WTC11 (cell line): ENCODE results near the gene BFSP1. TPM values are rescaled to one million over a fixed set of nuclear protein-coding genes. Genes with fewer than 3 reads are reported as not detected.

Source experiments
- ATAC-seq: fragments of 200-7000 bp; cut with Tn5 transposase; 2 replicates; pipeline ENCODE4 v1.10.0; 2021; ENCODE audit warnings: mild to moderate bottlenecking, moderate library complexity
- CTCF ChIA-PET: fragments of 300-600 bp; sonication (Branson Sonifier 250); formaldehyde crosslinking; loops from one replicate; lab custom pipeline; 2021; ENCODE audit warnings: antibody characterized with exemption; lab: Charles Lee
- POLR2A ChIA-PET: fragments of 350-600 bp; sonication (Branson Sonifier 250); formaldehyde crosslinking; loops from one replicate; lab custom pipeline; 2021; ENCODE audit warnings: antibody characterized with exemption; lab: Charles Lee
- DNase-seq: peaks from one replicate; pipeline ENCODE4 v3.0.0; 2021; ENCODE audit warnings: low spot score
- H3K27ac Mint-ChIP-seq: 2 replicates; pipeline ENCODE4 v1.8.0; 2021; ENCODE audit warnings: mixed read lengths
- H3K27me3 Mint-ChIP-seq: 2 replicates; pipeline ENCODE4 v1.8.0; 2021; ENCODE audit warnings: low read depth, mild to moderate bottlenecking, moderate library complexity, mixed read lengths
- H3K36me3 Mint-ChIP-seq: 2 replicates; pipeline ENCODE4 v1.8.0; 2021; ENCODE audit warnings: mixed read lengths
- H3K4me1 Mint-ChIP-seq: 2 replicates; pipeline ENCODE4 v1.8.0; 2022; ENCODE audit warnings: mixed read lengths
- H3K4me3 Mint-ChIP-seq: 2 replicates; pipeline ENCODE4 v1.8.0; 2021; ENCODE audit warnings: mild to moderate bottlenecking, moderate library complexity, mixed read lengths
- H3K9me3 Mint-ChIP-seq: 2 replicates; pipeline ENCODE4 v1.8.0; 2021; ENCODE audit warnings: mixed read lengths
- E2F4 ChIP-seq: sonication (generic); formaldehyde crosslinking; IDR thresholded peaks from 2 replicates; pipeline ENCODE4 v1.8.1; 2022; ENCODE audit warnings: low read depth, mild to moderate bottlenecking, moderate library complexity, missing genetic modification reagents, borderline replicate concordance
- MXD4 ChIP-seq: fragments of 250-450 bp; sonication (Bioruptor Pico); IDR thresholded peaks from 2 replicates; pipeline ENCODE4 v1.8.0; 2021; ENCODE audit warnings: mild to moderate bottlenecking, moderate library complexity, borderline replicate concordance
- TCF7 ChIP-seq: sonication (generic); formaldehyde crosslinking; IDR thresholded peaks from 2 replicates; pipeline ENCODE4 v1.8.0; 2022; ENCODE audit warnings: mild to moderate bottlenecking, low read depth, missing genetic modification reagents, moderate library complexity
- TEAD4 ChIP-seq: sonication (generic); formaldehyde crosslinking; IDR thresholded peaks from 2 replicates; pipeline ENCODE4 v1.8.0; 2022; ENCODE audit warnings: mild to moderate bottlenecking, missing genetic modification reagents
- ZNF425 ChIP-seq: fragments of 250-450 bp; sonication (Bioruptor Pico); conservative IDR thresholded peaks from 2 replicates; pipeline ENCODE4 v1.9.0; 2021; ENCODE audit warnings: mild to moderate bottlenecking
- total RNA-seq: library from RNA; stranded (reverse); gene quantifications from 3 replicates; pipeline ENCODE4 v1.2.3, GENCODE V29; 2021
- TF ChIP-seq, protein P1 (sequence below): fragments of 200-600 bp; IDR thresholded peaks from 2 replicates; pipeline ENCODE4 v1.8.0; 2022; ENCODE audit warnings: antibody characterized with exemption
- TF ChIP-seq, protein P2 (sequence below): sonication (generic); formaldehyde crosslinking; IDR thresholded peaks from 2 replicates; pipeline ENCODE4 v1.8.1; 2022; ENCODE audit warnings: low read depth, missing genetic modification reagents, borderline replicate concordance
- TF ChIP-seq, protein P3 (sequence below): sonication (generic); formaldehyde crosslinking; IDR thresholded peaks from 2 replicates; pipeline ENCODE4 v1.8.0; 2023; ENCODE audit warnings: mild to moderate bottlenecking, missing genetic modification reagents
- TF ChIP-seq, protein P4 (sequence below): fragments of 250-450 bp; sonication (Bioruptor Pico); IDR thresholded peaks from 2 replicates; pipeline ENCODE4 v1.8.0; 2021; ENCODE audit warnings: mild to moderate bottlenecking

The BFSP1 gene
- total RNA-seq, 1 experiment from 2014 or later = 3.0 TPM

DNA sequence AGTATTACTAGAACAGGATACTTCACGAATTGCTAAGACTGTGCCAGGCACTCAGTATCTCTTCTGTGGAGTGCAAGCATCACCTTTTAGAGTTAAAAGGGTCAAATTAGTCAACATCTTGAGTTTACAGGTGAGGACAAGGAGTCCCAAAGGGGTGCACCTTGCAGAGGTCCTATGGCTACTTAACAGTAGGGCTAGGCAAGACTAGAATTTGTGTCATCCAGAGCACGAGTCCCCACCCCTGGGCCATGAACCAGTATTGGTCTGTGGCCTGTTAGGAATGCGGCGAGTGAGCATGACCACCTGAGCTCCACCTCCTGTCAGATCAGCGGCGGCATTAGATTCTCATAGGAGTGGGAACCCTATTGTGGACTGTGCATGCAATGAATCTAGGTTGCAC lies 28.2 kb upstream of the BFSP1 start (continued):
- TF ChIP-seq MXD4 (no peak), TEAD4 (CRISPR knock-in tag) (no peak), E2F4 (CRISPR knock-in tag) (no peak), TCF7 (CRISPR knock-in tag) (no peak)
- TF ChIP-seq, protein P1, sequence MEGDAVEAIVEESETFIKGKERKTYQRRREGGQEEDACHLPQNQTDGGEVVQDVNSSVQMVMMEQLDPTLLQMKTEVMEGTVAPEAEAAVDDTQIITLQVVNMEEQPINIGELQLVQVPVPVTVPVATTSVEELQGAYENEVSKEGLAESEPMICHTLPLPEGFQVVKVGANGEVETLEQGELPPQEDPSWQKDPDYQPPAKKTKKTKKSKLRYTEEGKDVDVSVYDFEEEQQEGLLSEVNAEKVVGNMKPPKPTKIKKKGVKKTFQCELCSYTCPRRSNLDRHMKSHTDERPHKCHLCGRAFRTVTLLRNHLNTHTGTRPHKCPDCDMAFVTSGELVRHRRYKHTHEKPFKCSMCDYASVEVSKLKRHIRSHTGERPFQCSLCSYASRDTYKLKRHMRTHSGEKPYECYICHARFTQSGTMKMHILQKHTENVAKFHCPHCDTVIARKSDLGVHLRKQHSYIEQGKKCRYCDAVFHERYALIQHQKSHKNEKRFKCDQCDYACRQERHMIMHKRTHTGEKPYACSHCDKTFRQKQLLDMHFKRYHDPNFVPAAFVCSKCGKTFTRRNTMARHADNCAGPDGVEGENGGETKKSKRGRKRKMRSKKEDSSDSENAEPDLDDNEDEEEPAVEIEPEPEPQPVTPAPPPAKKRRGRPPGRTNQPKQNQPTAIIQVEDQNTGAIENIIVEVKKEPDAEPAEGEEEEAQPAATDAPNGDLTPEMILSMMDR = no peak

DNA sequence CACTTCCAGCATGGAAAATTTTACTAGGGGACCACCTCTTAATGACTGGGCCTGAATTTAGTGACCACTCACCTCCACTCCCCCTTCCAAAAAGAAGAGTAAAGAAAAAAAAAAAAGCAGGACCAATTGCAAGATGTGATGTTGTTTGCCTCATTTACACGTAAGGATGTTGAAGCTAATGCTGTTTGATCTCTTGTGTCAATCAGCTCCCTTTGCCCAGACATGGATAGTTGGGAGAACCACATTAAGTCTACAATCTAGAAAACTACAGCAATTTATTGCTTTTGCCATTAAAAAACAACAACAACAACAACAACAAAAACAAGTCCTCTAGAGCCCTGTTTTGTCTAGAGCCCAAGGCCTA lies 27.7 kb upstream of the BFSP1 start:
- Mint-ChIP-seq H3K4me1 (peaks cover 28% of the 10 kb centered on the region), H3K27me3 (no peaks in the 10 kb centered on the region), H3K9me3 (no peaks in the 10 kb centered on the region), H3K27ac (peak overlapping the region; percentile 89)
- no peak for ATAC-seq
- CTCF ChIA-PET = interaction anchor here (1.0 to 2.1 kb wide), 4 partner anchors 11 to 59 kb away, joined by 3 to 6 read pairs (median 4); partner anchors contain the start of gene DSTN
- TF ChIP-seq, protein P2, sequence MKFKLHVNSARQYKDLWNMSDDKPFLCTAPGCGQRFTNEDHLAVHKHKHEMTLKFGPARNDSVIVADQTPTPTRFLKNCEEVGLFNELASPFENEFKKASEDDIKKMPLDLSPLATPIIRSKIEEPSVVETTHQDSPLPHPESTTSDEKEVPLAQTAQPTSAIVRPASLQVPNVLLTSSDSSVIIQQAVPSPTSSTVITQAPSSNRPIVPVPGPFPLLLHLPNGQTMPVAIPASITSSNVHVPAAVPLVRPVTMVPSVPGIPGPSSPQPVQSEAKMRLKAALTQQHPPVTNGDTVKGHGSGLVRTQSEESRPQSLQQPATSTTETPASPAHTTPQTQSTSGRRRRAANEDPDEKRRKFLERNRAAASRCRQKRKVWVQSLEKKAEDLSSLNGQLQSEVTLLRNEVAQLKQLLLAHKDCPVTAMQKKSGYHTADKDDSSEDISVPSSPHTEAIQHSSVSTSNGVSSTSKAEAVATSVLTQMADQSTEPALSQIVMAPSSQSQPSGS (CRISPR knock-in tag) = no peak
- TF ChIP-seq, all 79 proteins: peak for 0
- Mint-ChIP-seq H3K4me3 (no peak overlapping the region), H3K36me3 (no peaks in the 10 kb centered on the region)
- DNase-seq = no peak
- POLR2A ChIA-PET = interaction anchor here (3.3 kb wide), 1 partner anchor 11 kb away, joined by 23 read pairs; the partner anchor contains the start of gene DSTN

- POLR2A ChIA-PET = interaction anchor here (3.3 kb wide), 1 partner anchor 12 kb away, joined by 23 read pairs; the partner anchor contains the start of gene DSTN
- CTCF ChIA-PET = interaction anchor here (0.9 to 2.2 kb wide), 5 partner anchors 11 to 96 kb away, joined by 3 to 9 read pairs (median 5); partner anchors contain the start of gene DSTN
- peaks cover 28% of the 10 kb centered on the region for H3K4me1 Mint-ChIP-seq
- TF ChIP-seq, protein P3, sequence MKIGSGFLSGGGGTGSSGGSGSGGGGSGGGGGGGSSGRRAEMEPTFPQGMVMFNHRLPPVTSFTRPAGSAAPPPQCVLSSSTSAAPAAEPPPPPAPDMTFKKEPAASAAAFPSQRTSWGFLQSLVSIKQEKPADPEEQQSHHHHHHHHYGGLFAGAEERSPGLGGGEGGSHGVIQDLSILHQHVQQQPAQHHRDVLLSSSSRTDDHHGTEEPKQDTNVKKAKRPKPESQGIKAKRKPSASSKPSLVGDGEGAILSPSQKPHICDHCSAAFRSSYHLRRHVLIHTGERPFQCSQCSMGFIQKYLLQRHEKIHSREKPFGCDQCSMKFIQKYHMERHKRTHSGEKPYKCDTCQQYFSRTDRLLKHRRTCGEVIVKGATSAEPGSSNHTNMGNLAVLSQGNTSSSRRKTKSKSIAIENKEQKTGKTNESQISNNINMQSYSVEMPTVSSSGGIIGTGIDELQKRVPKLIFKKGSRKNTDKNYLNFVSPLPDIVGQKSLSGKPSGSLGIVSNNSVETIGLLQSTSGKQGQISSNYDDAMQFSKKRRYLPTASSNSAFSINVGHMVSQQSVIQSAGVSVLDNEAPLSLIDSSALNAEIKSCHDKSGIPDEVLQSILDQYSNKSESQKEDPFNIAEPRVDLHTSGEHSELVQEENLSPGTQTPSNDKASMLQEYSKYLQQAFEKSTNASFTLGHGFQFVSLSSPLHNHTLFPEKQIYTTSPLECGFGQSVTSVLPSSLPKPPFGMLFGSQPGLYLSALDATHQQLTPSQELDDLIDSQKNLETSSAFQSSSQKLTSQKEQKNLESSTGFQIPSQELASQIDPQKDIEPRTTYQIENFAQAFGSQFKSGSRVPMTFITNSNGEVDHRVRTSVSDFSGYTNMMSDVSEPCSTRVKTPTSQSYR (CRISPR knock-in tag) = no peak
- TF ChIP-seq, all 79 proteins: peak for 0
- Mint-ChIP-seq H3K27me3 (no peaks in the 10 kb centered on the region), H3K4me3 (no peak overlapping the region), H3K27ac (peak overlapping the region; percentile 89), H3K36me3 (no peaks in the 10 kb centered on the region), H3K9me3 (no peaks in the 10 kb centered on the region)
- DNase-seq (no peak), ATAC-seq (peak; percentile 83)
These were observed 27.2 kb upstream of the BFSP1 start for GRCh38 chr20:17558154-17558940.

DNA sequence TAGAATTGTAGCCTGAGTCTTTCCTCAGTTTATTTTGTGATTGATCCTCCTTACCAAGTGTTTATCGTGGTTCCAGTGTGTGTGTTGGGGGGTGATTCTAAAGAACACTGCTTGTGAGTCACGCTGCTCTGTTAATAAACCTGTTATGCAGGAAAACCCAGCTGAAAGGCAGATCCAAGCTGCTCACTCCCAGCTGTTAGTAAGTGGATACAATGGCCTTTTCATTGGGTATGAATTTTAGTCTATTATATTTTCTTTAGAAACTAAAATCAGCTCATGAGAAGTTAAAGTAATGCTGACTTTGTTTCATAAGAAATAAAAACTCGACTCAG lies 26.5 kb upstream of the BFSP1 start:
- no peaks in the 10 kb centered on the region for H3K36me3 Mint-ChIP-seq
- ATAC-seq = no peak
- ChIA-PET CTCF (interaction anchor here (0.6 to 2.2 kb wide), 7 partner anchors 12 to 97 kb away, joined by 3 to 9 read pairs (median 4); partner anchors contain the start of gene DSTN), POLR2A (interaction anchor here (3.3 kb wide), 1 partner anchor 13 kb away, joined by 23 read pairs; the partner anchor contains the start of gene DSTN)
- no peak for DNase-seq
- H3K27me3 Mint-ChIP-seq = no peaks in the 10 kb centered on the region
- peak overlapping the region; percentile 53 for H3K27ac Mint-ChIP-seq
- TF ChIP-seq, protein P4, sequence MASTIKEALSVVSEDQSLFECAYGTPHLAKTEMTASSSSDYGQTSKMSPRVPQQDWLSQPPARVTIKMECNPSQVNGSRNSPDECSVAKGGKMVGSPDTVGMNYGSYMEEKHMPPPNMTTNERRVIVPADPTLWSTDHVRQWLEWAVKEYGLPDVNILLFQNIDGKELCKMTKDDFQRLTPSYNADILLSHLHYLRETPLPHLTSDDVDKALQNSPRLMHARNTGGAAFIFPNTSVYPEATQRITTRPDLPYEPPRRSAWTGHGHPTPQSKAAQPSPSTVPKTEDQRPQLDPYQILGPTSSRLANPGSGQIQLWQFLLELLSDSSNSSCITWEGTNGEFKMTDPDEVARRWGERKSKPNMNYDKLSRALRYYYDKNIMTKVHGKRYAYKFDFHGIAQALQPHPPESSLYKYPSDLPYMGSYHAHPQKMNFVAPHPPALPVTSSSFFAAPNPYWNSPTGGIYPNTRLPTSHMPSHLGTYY (CRISPR knock-in tag) = no peak
- no peak for TF ChIP-seq ZNF425 (CRISPR knock-in tag)
- peaks cover 28% of the 10 kb centered on the region for H3K4me1 Mint-ChIP-seq
- H3K9me3 Mint-ChIP-seq = no peaks in the 10 kb centered on the region
- no peak overlapping the region for H3K4me3 Mint-ChIP-seq
